HL-60 (cell line): Measurements from ENCODE around the gene OXER1.

Source experiments
- DNase-seq, 2 experiments: peaks; one replicate each; pipeline ENCODE4 v3.0.0-alpha.2; 2010 to 2020; ENCODE audit warnings: low read depth in 1 of 2, low spot score in 1 of 2
- H3K27ac ChIP-seq: fragments of 250-450 bp; sonication (Bioruptor Pico); replicated peaks from 2 replicates; pipeline ENCODE4 v1.5.1; 2020; ENCODE audit warnings: mild to moderate bottlenecking, moderate library complexity
- H3K27me3 ChIP-seq: fragments of 250-450 bp; sonication (Bioruptor Pico); 2 replicates; pipeline ENCODE4 v1.5.1; 2021; ENCODE audit warnings: mild to moderate bottlenecking, moderate library complexity; ENCODE audit not compliant: insufficient read depth, poor library complexity, severe bottlenecking
- H3K4me3 ChIP-seq: replicated peaks from 2 replicates; pipeline ENCODE4 v1.5.1; 2011; ENCODE audit warnings: mild to moderate bottlenecking, control low read depth, low read length; ENCODE audit not compliant: insufficient read depth
- GABPA ChIP-seq: IDR thresholded peaks from 2 replicates; pipeline ENCODE4 v1.6.1; 2012; ENCODE audit warnings: low read depth
- POLR2AphosphoS5 ChIP-seq: IDR thresholded peaks from 2 replicates; pipeline ENCODE4 v1.6.1; 2012; ENCODE audit warnings: low read depth
- SPI1 ChIP-seq: IDR thresholded peaks from 2 replicates; pipeline ENCODE4 v1.6.1; 2012; ENCODE audit warnings: low read depth, mild to moderate bottlenecking, borderline replicate concordance
- TF ChIP-seq, protein P1 (sequence below): IDR thresholded peaks from one replicate; pipeline ENCODE4 v1.5.1; 2011; ENCODE audit warnings: low read length, control low read depth, inconsistent platforms; ENCODE audit not compliant: insufficient read depth
- TF ChIP-seq, protein P2 (sequence below): IDR thresholded peaks from 2 replicates; pipeline ENCODE4 v1.6.1; 2012; ENCODE audit warnings: low read depth; ENCODE audit not compliant: insufficient replicate concordance

The OXER1 gene

DNA sequence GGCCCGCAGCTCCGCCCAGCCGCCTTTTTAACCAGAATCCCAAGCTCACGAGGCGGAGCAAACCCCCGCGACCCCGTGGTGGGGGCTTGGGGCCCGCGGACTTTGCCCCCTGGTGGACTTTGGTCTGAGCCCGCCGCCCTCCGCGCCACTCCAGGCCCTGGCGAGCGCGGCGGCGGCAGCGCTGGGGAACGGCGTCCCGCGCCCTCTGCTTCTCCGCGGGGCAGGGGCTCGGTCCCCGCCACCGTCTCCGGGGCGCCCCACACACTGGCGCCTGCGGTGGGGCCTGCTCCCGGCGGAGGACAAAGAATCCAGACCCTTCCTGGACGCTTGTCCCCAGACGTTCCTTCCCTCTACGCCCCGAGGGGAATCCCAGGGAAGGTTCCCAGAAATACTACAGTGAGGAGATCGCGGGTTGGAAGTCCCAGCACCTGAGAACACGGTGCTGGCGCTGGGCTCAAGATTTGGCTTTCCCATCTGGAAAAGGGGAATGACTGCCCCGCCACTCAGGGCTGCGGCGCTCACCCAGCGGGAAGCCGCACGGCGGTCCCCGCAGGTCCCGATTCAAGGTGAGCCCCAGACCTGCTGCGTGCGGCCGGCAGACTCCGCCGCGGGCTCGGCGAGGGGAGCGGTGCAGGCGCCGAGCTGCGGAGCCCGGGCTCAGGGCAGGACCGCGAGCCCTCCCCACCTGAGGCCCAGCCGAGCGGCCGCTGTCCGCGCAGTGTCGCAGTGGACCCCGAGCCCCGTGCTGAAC lies 28.8 kb upstream of the OXER1 start, which contains the start of gene HAAO:
Gene HAAO, minus strand, starts transcription at position 1 of the 751 bp plus-strand sequence. CDS start 47 bp downstream, outside the sequence.
- no peaks in the 10 kb centered on the region for H3K27me3 ChIP-seq
- TF ChIP-seq SPI1 (no peak), POLR2AphosphoS5 (no peak), GABPA (no peak)
- TF ChIP-seq, protein P1, sequence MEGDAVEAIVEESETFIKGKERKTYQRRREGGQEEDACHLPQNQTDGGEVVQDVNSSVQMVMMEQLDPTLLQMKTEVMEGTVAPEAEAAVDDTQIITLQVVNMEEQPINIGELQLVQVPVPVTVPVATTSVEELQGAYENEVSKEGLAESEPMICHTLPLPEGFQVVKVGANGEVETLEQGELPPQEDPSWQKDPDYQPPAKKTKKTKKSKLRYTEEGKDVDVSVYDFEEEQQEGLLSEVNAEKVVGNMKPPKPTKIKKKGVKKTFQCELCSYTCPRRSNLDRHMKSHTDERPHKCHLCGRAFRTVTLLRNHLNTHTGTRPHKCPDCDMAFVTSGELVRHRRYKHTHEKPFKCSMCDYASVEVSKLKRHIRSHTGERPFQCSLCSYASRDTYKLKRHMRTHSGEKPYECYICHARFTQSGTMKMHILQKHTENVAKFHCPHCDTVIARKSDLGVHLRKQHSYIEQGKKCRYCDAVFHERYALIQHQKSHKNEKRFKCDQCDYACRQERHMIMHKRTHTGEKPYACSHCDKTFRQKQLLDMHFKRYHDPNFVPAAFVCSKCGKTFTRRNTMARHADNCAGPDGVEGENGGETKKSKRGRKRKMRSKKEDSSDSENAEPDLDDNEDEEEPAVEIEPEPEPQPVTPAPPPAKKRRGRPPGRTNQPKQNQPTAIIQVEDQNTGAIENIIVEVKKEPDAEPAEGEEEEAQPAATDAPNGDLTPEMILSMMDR = no peak
- TF ChIP-seq, protein P2, sequence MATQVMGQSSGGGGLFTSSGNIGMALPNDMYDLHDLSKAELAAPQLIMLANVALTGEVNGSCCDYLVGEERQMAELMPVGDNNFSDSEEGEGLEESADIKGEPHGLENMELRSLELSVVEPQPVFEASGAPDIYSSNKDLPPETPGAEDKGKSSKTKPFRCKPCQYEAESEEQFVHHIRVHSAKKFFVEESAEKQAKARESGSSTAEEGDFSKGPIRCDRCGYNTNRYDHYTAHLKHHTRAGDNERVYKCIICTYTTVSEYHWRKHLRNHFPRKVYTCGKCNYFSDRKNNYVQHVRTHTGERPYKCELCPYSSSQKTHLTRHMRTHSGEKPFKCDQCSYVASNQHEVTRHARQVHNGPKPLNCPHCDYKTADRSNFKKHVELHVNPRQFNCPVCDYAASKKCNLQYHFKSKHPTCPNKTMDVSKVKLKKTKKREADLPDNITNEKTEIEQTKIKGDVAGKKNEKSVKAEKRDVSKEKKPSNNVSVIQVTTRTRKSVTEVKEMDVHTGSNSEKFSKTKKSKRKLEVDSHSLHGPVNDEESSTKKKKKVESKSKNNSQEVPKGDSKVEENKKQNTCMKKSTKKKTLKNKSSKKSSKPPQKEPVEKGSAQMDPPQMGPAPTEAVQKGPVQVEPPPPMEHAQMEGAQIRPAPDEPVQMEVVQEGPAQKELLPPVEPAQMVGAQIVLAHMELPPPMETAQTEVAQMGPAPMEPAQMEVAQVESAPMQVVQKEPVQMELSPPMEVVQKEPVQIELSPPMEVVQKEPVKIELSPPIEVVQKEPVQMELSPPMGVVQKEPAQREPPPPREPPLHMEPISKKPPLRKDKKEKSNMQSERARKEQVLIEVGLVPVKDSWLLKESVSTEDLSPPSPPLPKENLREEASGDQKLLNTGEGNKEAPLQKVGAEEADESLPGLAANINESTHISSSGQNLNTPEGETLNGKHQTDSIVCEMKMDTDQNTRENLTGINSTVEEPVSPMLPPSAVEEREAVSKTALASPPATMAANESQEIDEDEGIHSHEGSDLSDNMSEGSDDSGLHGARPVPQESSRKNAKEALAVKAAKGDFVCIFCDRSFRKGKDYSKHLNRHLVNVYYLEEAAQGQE = no peak

DNA sequence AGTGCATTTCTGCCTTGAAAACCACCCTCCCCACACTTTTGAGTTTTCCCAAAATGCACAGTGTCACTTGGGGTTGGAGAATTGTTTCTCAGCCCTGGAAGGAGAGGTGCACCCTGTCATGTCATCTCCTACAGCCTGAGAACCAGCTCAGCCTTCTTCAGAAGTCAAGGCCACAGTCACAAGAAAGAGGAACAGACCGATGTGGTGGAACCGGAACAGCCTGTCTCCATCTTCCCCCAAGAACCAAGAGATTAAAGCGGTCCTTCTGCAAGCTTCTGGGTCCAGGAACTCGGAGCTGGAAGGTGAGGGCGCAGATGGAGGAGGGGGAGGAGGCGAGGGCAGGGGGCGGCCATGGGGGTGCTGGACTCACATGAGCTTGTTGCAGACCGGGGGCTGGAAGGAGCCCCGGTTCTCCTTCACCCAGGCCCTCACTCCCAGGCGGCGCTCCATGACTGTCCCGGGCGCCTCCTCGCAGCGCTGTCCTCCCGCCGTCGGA lies 28.2 kb upstream of the OXER1 start:
- peak overlapping the region; percentile 52 for H3K4me3 ChIP-seq
- DNase-seq = peak; percentile 36 to 72
- TF ChIP-seq SPI1 (peak; percentile 93), POLR2AphosphoS5 (peak; percentile 57), GABPA (no peak)
- TF ChIP-seq, protein P1 = no peak
- TF ChIP-seq, protein P2 = no peak
- H3K27me3 ChIP-seq = no peaks in the 10 kb centered on the region
- peak overlapping the region; percentile 57 for H3K27ac ChIP-seq

More for the DNA sequence above, 28.8 kb upstream of the OXER1 start, which contains the start of gene HAAO:
- H3K4me3 ChIP-seq = peak within 1 kb of the TSS; percentile 52
- no peak for DNase-seq
- peak within 1 kb of the TSS; percentile 57 for H3K27ac ChIP-seq

DNA sequence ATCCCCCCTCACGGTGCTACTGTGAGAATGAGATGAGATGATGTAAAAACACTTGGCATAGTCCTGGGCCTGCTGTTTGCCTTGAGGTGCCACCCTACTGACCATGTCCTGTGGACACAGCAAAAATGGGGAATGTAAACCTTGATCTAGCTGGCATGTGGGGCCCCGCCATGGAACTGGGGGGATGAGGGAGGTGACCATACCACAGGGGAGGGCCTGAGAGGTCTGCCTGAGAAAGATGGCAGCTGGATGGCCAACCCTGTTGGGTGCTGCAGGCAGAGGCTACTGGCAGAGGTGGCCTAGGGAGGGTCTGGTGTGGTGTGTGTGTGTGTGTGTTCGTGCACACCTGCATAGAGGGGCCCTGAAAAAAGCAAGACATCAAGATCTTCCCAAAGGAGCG lies 27.7 kb upstream of the OXER1 start:
- no peak for DNase-seq
- no peak overlapping the region; the same call in 1 of the 2 replicates for H3K27ac ChIP-seq
- H3K27me3 ChIP-seq = no peaks in the 10 kb centered on the region
- peak overlapping the region; percentile 52 for H3K4me3 ChIP-seq
- no peak for TF ChIP-seq POLR2AphosphoS5
- TF ChIP-seq SPI1 = no peak
- TF ChIP-seq, protein P2 = no peak
- TF ChIP-seq, protein P1 = no peak
- TF ChIP-seq GABPA = no peak
